Bronchial epithelial cell (primary cell): ENCODE data around the gene BPIFB3. TPM values are rescaled to one million over a fixed set of nuclear protein-coding genes. Genes with fewer than 3 reads are reported as not detected.

Experiments used
- DNase-seq: peaks from one replicate; pipeline ENCODE4 v3.0.0-alpha.2; 2010; ENCODE audit warnings: low read depth
- FAIRE-seq: peaks from 2 replicates; lab custom pipeline; 2011; peaks lifted over from hg19 to GRCh38; lab: Jason Lieb, UNC
- H3K27me3 ChIP-seq: 2 replicates; pipeline ENCODE4 v1.5.1; 2011; ENCODE audit warnings: low read length; ENCODE audit not compliant: control insufficient read depth, insufficient read depth
- H3K36me3 ChIP-seq: 2 replicates; pipeline ENCODE4 v1.5.1; 2011; ENCODE audit warnings: low read length; ENCODE audit not compliant: control insufficient read depth, insufficient read depth
- H3K4me3 ChIP-seq: 2 replicates; pipeline ENCODE4 v1.5.1; 2011; ENCODE audit warnings: mild to moderate bottlenecking, low read depth, low read length, control low read depth
- CTCF ChIP-seq: IDR thresholded peaks from 2 replicates; pipeline ENCODE4 v1.5.1; 2011; ENCODE audit warnings: mild to moderate bottlenecking, moderate library complexity, low read length, control low read depth, inconsistent platforms; ENCODE audit not compliant: insufficient read depth, severe bottlenecking
- total RNA-seq: library from RNA; depleted of rRNA; stranded (reverse); fragments of >200 nt; gene quantifications from 2 replicates; pipeline ENCODE4 v1.2.1, GENCODE V29; 2014

BPIFB3 gene
- total RNA-seq, 1 donor from 2014 or later = not detected

GRCh38 chr20:33062105-33062824, 8.6 kb downstream of the BPIFB3 start:
- no peak for TF ChIP-seq CTCF
- FAIRE-seq (no peak), DNase-seq (no peak)
- Histone ChIP-seq H3K27me3 (peaks cover 2% of the 10 kb centered on the region), H3K36me3 (no peaks in the 10 kb centered on the region), H3K4me3 (no peak overlapping the region)

- TF ChIP-seq CTCF = no peak
- H3K36me3 ChIP-seq = no peaks in the 10 kb centered on the region
- DNase-seq = no peak
- no peak overlapping the region for H3K4me3 ChIP-seq
- H3K27me3 ChIP-seq = peaks cover 2% of the 10 kb centered on the region
- FAIRE-seq = no peak
Observed at GRCh38 chr20:33062825-33063149, 9.1 kb downstream of the BPIFB3 start.

- Histone ChIP-seq H3K27me3 (no peaks in the 10 kb centered on the region), H3K36me3 (no peaks in the 10 kb centered on the region), H3K4me3 (no peak overlapping the region)
- FAIRE-seq = peak; percentile 36
- TF ChIP-seq CTCF = no peak
- no peak for DNase-seq
Observed at GRCh38 chr20:33063271-33063670, 9.6 kb downstream of the BPIFB3 start.

GRCh38 chr20:33064572-33065287, 11.0 kb downstream of the BPIFB3 start:
- H3K27me3 ChIP-seq = no peaks in the 10 kb centered on the region
- DNase-seq = no peak
- no peaks in the 10 kb centered on the region for H3K36me3 ChIP-seq
- peak; percentile 40 for FAIRE-seq
- no peak for TF ChIP-seq CTCF
- no peak overlapping the region for H3K4me3 ChIP-seq

GRCh38 chr20:33065785-33066184, 12.1 kb downstream of the BPIFB3 start:
- no peak for TF ChIP-seq CTCF
- no peaks in the 10 kb centered on the region for H3K36me3 ChIP-seq
- no peaks in the 10 kb centered on the region for H3K27me3 ChIP-seq
- FAIRE-seq (peak; percentile 72), DNase-seq (peak; percentile 83)
- no peak overlapping the region for H3K4me3 ChIP-seq
